ENCODE measurements around the gene HSPBP1.

Gene HSPBP1

GRCh38 chr19:55304980-55305379 is 25.1 kb upstream of the HSPBP1 start:
- DNase-seq (ENCODE audit: low spot score) = no peak

GRCh38 chr19:55304279-55304978 is 24.5 kb upstream of the HSPBP1 start:
- peak; percentile 74 for DNase-seq (ENCODE audit: low spot score)

- no peak for DNase-seq (ENCODE audit: low spot score)
Measured at GRCh38 chr19:55303477-55303876, 23.6 kb upstream of the HSPBP1 start.

GRCh38 chr19:55302318-55302703 is 22.4 kb upstream of the HSPBP1 start:
- no peak for DNase-seq (ENCODE audit: low spot score)

- peak; percentile 79 for DNase-seq (ENCODE audit: low spot score)
Measured at GRCh38 chr19:55301459-55302317, 21.8 kb upstream of the HSPBP1 start.

- DNase-seq (ENCODE audit: low spot score) = no peak
Measured at GRCh38 chr19:55300886-55301458, 21.1 kb upstream of the HSPBP1 start.

- DNase-seq (ENCODE audit: low spot score) = no peak
Measured at GRCh38 chr19:55299991-55300390, 20.1 kb upstream of the HSPBP1 start.

GRCh38 chr19:55297267-55297666 is 17.4 kb upstream of the HSPBP1 start:
- DNase-seq (ENCODE audit: low spot score) = no peak

GRCh38 chr19:55289117-55289796 is 9.3 kb upstream of the HSPBP1 start:
- peak; percentile 74 for DNase-seq (ENCODE audit: low spot score)

- DNase-seq (ENCODE audit: low spot score) = no peak
Measured at GRCh38 chr19:55287361-55288079, 7.6 kb upstream of the HSPBP1 start.

- no peak for DNase-seq (ENCODE audit: low spot score)
Measured at GRCh38 chr19:55285229-55285890, 5.5 kb upstream of the HSPBP1 start.

GRCh38 chr19:55284405-55285058 is 4.6 kb upstream of the HSPBP1 start:
- DNase-seq (ENCODE audit: low spot score) = no peak

GRCh38 chr19:55283548-55284377 is 3.9 kb upstream of the HSPBP1 start, which contains the start of gene BRSK1:
BRSK1 (plus strand) TSS chr19:55283997; CDS start chr19:55284443, 446 bp downstream.
- peak; percentile 83 for DNase-seq (ENCODE audit: low spot score)

- no peak for DNase-seq (ENCODE audit: low spot score)
Measured at GRCh38 chr19:55279340-55279739, 570 bp downstream of the HSPBP1 start.

GRCh38 chr19:55278391-55279135 is 1.3 kb downstream of the HSPBP1 start:
- DNase-seq (ENCODE audit: low spot score) = no peak

- no peak for DNase-seq (ENCODE audit: low spot score)
Measured at GRCh38 chr19:55277494-55277893, 2.4 kb downstream of the HSPBP1 start.

GRCh38 chr19:55276720-55277430 is 3.0 kb downstream of the HSPBP1 start:
- DNase-seq (ENCODE audit: low spot score) = no peak
